ENCODE measurements around the gene DYNLT2.

DYNLT2 gene

DNA sequence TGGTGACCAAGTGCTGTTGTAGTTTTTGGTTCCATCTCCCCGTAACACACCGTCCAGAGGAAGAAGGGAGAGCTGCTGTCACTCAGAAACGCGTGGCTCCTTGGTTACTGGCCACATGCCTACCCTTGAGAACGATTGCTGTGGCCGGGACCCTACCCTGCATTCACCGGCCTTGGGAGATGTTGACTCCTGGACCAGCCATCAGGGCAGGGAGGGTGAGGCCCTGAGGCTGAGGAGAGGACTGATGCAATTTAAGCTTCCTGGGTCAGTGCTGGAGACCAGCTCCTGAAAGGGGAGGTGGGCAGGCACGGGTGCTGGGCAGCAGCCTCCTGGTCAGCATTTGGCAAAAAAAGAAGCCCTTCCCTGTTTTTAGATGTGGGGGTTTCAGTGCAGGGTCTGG lies 31.6 kb upstream of the DYNLT2 start:
- TF ChIP-seq EZH2phosphoT487 (IDR thresholded peaks at IDR 0.05; ENCODE audit: borderline replicate concordance, low read length) (no peak), CTCF (IDR thresholded peaks at IDR 0.05; ENCODE audit: low read depth, low read length, poor library complexity, severe bottlenecking) (no peak)
- no peak overlapping the region for H3K4me3 ChIP-seq (ENCODE audit: low read length)
- H3K4me2 ChIP-seq (ENCODE audit: low read length), result no peak overlapping the region
- no peaks in the 10 kb centered on the region for H3K27me3 ChIP-seq (ENCODE audit: control insufficient read depth, low read length)
- H3K79me2 ChIP-seq (ENCODE audit: control insufficient read depth, low read length), result no peaks in the 10 kb centered on the region
- no peaks in the 10 kb centered on the region for H3K9me3 ChIP-seq (ENCODE audit: control insufficient read depth, insufficient read depth, low read length)
- H3K4me1 ChIP-seq (ENCODE audit: control insufficient read depth, low read length), result no peaks in the 10 kb centered on the region
- H3K27ac ChIP-seq (ENCODE audit: low read depth, low read length), result no peak overlapping the region
- no peaks in the 10 kb centered on the region for H3K9me2 ChIP-seq (replicated peaks; ENCODE audit: control insufficient read depth, low read length)
- H3F3A ChIP-seq (ENCODE audit: control insufficient read depth, insufficient read depth), result no peaks in the 10 kb centered on the region
- H3K36me3 ChIP-seq (ENCODE audit: control insufficient read depth, low read length), result peaks cover 7% of the 10 kb centered on the region
- no peaks in the 10 kb centered on the region for H4K20me1 ChIP-seq (ENCODE audit: control insufficient read depth, insufficient read depth, low read depth, low read length)

GRCh38 chr6:169780571-169781091 lies 29.3 kb upstream of the DYNLT2 start:
- Histone ChIP-seq H3K4me3 (ENCODE audit: low read length) (no peak overlapping the region), H3K4me2 (ENCODE audit: low read length) (no peak overlapping the region), H3F3A (ENCODE audit: control insufficient read depth, insufficient read depth) (no peaks in the 10 kb centered on the region), H3K27me3 (ENCODE audit: control insufficient read depth, low read length) (no peaks in the 10 kb centered on the region), H3K4me1 (ENCODE audit: control insufficient read depth, low read length) (no peaks in the 10 kb centered on the region), H3K79me2 (ENCODE audit: control insufficient read depth, low read length) (no peaks in the 10 kb centered on the region), H4K20me1 (ENCODE audit: control insufficient read depth, insufficient read depth, low read depth, low read length) (no peaks in the 10 kb centered on the region), H3K9me2 (replicated peaks; ENCODE audit: control insufficient read depth, low read length) (no peaks in the 10 kb centered on the region), H3K9me3 (ENCODE audit: control insufficient read depth, insufficient read depth, low read length) (no peaks in the 10 kb centered on the region), H3K36me3 (ENCODE audit: control insufficient read depth, low read length) (peaks cover 20% of the 10 kb centered on the region), H3K27ac (ENCODE audit: low read depth, low read length) (no peak overlapping the region)
- TF ChIP-seq EZH2phosphoT487 (IDR thresholded peaks at IDR 0.05; ENCODE audit: borderline replicate concordance, low read length) (no peak), CTCF (IDR thresholded peaks at IDR 0.05; ENCODE audit: low read depth, low read length, poor library complexity, severe bottlenecking) (no peak)

GRCh38 chr6:169779896-169780295 lies 28.5 kb upstream of the DYNLT2 start:
- Histone ChIP-seq H3K9me2 (replicated peaks; ENCODE audit: control insufficient read depth, low read length) (no peaks in the 10 kb centered on the region), H3K4me1 (ENCODE audit: control insufficient read depth, low read length) (no peaks in the 10 kb centered on the region), H3K4me3 (ENCODE audit: low read length) (no peak overlapping the region), H3K79me2 (ENCODE audit: control insufficient read depth, low read length) (no peaks in the 10 kb centered on the region), H4K20me1 (ENCODE audit: control insufficient read depth, insufficient read depth, low read depth, low read length) (no peaks in the 10 kb centered on the region), H3F3A (ENCODE audit: control insufficient read depth, insufficient read depth) (no peaks in the 10 kb centered on the region), H3K27me3 (ENCODE audit: control insufficient read depth, low read length) (no peaks in the 10 kb centered on the region), H3K4me2 (ENCODE audit: low read length) (no peak overlapping the region), H3K36me3 (ENCODE audit: control insufficient read depth, low read length) (peaks cover 20% of the 10 kb centered on the region), H3K9me3 (ENCODE audit: control insufficient read depth, insufficient read depth, low read length) (no peaks in the 10 kb centered on the region), H3K27ac (ENCODE audit: low read depth, low read length) (no peak overlapping the region)
- TF ChIP-seq EZH2phosphoT487 (IDR thresholded peaks at IDR 0.05; ENCODE audit: borderline replicate concordance, low read length), result no peak
- no peak for TF ChIP-seq CTCF (IDR thresholded peaks at IDR 0.05; ENCODE audit: low read depth, low read length, poor library complexity, severe bottlenecking)

All from DOHH2 (cell line).